ENCODE results near the gene MRPL4. TPM values are rescaled to one million over a fixed set of nuclear protein-coding genes. Genes with fewer than 3 reads are reported as not detected.

MRPL4 gene
- total RNA-seq, 1 experiment from 2014 or later: 146 TPM

DNA sequence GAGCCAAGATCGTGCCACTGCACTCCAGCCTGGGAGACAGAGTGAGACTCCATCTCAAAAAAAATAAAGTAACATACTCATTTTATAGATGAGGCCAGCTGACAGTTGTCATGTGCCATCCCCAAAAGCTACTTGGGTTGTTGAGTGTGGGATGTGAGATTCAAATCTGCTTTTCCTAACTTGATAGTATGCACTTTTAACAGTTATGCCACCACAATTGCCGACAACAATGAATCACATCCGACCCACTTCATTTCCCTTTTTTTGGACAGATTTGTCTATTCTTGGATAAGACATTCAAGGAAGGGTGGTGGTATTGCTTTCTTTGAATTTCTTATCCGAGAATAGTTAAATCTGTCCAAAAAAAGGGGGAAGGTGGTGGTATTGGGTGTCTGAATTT is 41.0 kb upstream of the MRPL4 start:
- H3K27me3 ChIP-seq (ENCODE audit: insufficient read depth, low read length): no peaks in the 10 kb centered on the region
- H3K9me2 ChIP-seq (ENCODE audit: insufficient read depth): no peaks in the 10 kb centered on the region
- no peak overlapping the region for H2AFZ ChIP-seq (ENCODE audit: low read depth, low read length, poor library complexity, severe bottlenecking)
- POLR2A ChIA-PET: no interaction called here
- H3K79me2 ChIP-seq (ENCODE audit: insufficient read depth, low read length): no peaks in the 10 kb centered on the region
- DNase-seq (ENCODE audit: low read depth, low spot score) (no peak), ATAC-seq (no peak)
- no peak overlapping the region for H3K4me3 ChIP-seq (replicated peaks in 1 of 2; ENCODE audit: low read depth in 1 of 2, low read length in 2 of 2)
- H3K4me1 ChIP-seq (ENCODE audit: control insufficient read depth in 1 of 2, insufficient read depth in 2 of 2, low read length in 2 of 2): peaks cover 9 to 11% of the 10 kb centered on the region in 2 experiments; a peak in 3 of 4 replicates
- H3K9me3 ChIP-seq (ENCODE audit: control insufficient read depth in 1 of 2, insufficient read depth in 1 of 2, low read depth in 1 of 2, low read length in 2 of 2): peaks cover 0 to 9% of the 10 kb centered on the region in 2 experiments; a peak in 1 of 4 replicates
- H3K27ac ChIP-seq (ENCODE audit: low read depth, low read length): no peak overlapping the region
- no peaks in the 10 kb centered on the region for H3K36me3 ChIP-seq (ENCODE audit: control insufficient read depth in 1 of 2, insufficient read depth in 2 of 2, low read length in 2 of 2)
- no peak overlapping the region for H3K9ac ChIP-seq (ENCODE audit: low read length)
- RAD21 ChIA-PET (ENCODE audit: low non-redundant PET in 1 of 2, low total read pairs in 2 of 2, uncharacterized antibody in 2 of 2, unreplicated experiment in 2 of 2): no interaction called here
- BruUV-seq (replicated peaks): no TSS peak
- TF ChIP-seq JUND (IDR thresholded peaks at IDR 0.05): no peak
- no peak for TF ChIP-seq ZNF274 (IDR thresholded peaks at IDR 0.05; ENCODE audit: low read depth, low read length)
- TF ChIP-seq, protein P1, sequence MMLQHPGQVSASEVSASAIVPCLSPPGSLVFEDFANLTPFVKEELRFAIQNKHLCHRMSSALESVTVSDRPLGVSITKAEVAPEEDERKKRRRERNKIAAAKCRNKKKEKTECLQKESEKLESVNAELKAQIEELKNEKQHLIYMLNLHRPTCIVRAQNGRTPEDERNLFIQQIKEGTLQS (IDR thresholded peaks at IDR 0.05): no peak
- no peak for TF ChIP-seq SRF (IDR thresholded peaks at IDR 0.05; ENCODE audit: low read depth)
- TF ChIP-seq, protein P2, sequence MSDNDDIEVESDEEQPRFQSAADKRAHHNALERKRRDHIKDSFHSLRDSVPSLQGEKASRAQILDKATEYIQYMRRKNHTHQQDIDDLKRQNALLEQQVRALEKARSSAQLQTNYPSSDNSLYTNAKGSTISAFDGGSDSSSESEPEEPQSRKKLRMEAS (IDR thresholded peaks at IDR 0.05): no peak
- TF ChIP-seq, protein P3, sequence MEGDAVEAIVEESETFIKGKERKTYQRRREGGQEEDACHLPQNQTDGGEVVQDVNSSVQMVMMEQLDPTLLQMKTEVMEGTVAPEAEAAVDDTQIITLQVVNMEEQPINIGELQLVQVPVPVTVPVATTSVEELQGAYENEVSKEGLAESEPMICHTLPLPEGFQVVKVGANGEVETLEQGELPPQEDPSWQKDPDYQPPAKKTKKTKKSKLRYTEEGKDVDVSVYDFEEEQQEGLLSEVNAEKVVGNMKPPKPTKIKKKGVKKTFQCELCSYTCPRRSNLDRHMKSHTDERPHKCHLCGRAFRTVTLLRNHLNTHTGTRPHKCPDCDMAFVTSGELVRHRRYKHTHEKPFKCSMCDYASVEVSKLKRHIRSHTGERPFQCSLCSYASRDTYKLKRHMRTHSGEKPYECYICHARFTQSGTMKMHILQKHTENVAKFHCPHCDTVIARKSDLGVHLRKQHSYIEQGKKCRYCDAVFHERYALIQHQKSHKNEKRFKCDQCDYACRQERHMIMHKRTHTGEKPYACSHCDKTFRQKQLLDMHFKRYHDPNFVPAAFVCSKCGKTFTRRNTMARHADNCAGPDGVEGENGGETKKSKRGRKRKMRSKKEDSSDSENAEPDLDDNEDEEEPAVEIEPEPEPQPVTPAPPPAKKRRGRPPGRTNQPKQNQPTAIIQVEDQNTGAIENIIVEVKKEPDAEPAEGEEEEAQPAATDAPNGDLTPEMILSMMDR (IDR thresholded peaks at IDR 0.05 in 2 of 3, conservative IDR thresholded peaks at IDR 0.05 in 1 of 3; ENCODE audit: borderline replicate concordance in 1 of 3, insufficient read depth in 1 of 3, low read depth in 2 of 3, low read length in 2 of 3): no peak
- no peak for TF ChIP-seq POLR2A (IDR thresholded peaks at IDR 0.05; ENCODE audit: borderline replicate concordance, extremely low read depth, insufficient read depth, insufficient read length)
- TF ChIP-seq, protein P4, sequence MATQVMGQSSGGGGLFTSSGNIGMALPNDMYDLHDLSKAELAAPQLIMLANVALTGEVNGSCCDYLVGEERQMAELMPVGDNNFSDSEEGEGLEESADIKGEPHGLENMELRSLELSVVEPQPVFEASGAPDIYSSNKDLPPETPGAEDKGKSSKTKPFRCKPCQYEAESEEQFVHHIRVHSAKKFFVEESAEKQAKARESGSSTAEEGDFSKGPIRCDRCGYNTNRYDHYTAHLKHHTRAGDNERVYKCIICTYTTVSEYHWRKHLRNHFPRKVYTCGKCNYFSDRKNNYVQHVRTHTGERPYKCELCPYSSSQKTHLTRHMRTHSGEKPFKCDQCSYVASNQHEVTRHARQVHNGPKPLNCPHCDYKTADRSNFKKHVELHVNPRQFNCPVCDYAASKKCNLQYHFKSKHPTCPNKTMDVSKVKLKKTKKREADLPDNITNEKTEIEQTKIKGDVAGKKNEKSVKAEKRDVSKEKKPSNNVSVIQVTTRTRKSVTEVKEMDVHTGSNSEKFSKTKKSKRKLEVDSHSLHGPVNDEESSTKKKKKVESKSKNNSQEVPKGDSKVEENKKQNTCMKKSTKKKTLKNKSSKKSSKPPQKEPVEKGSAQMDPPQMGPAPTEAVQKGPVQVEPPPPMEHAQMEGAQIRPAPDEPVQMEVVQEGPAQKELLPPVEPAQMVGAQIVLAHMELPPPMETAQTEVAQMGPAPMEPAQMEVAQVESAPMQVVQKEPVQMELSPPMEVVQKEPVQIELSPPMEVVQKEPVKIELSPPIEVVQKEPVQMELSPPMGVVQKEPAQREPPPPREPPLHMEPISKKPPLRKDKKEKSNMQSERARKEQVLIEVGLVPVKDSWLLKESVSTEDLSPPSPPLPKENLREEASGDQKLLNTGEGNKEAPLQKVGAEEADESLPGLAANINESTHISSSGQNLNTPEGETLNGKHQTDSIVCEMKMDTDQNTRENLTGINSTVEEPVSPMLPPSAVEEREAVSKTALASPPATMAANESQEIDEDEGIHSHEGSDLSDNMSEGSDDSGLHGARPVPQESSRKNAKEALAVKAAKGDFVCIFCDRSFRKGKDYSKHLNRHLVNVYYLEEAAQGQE (IDR thresholded peaks at IDR 0.05; ENCODE audit: low read depth): no peak
- TF ChIP-seq ZBTB33 (IDR thresholded peaks at IDR 0.05; ENCODE audit: extremely low read depth, insufficient replicate concordance, low read length): no peak
- TF ChIP-seq FOSL1 (IDR thresholded peaks at IDR 0.05; ENCODE audit: low read depth): no peak
- TF ChIP-seq POLR2AphosphoS5 (IDR thresholded peaks at IDR 0.05; ENCODE audit: low read depth, low read length): no peak
- TF ChIP-seq YY1 (IDR thresholded peaks at IDR 0.05; ENCODE audit: extremely low read depth, insufficient replicate concordance, low read depth, low read length): no peak
- no peak for TF ChIP-seq SP1 (IDR thresholded peaks at IDR 0.05; ENCODE audit: low read depth)
- TF ChIP-seq RAD21 (IDR thresholded peaks at IDR 0.05; ENCODE audit: low read depth): no peak
- no peak for TF ChIP-seq EZH2 (IDR thresholded peaks at IDR 0.05)
- no peak for TF ChIP-seq TCF7L2 (IDR thresholded peaks at IDR 0.05; ENCODE audit: borderline replicate concordance, extremely low read depth, insufficient read depth, insufficient read length)
- TF ChIP-seq ELF1 (IDR thresholded peaks at IDR 0.05; ENCODE audit: borderline replicate concordance, low read depth): no peak
- TF ChIP-seq CBX3 (IDR thresholded peaks at IDR 0.05; ENCODE audit: low read depth): no peak
- TF ChIP-seq EGR1 (IDR thresholded peaks at IDR 0.05; ENCODE audit: low read depth): no peak
- TF ChIP-seq CEBPB (IDR thresholded peaks at IDR 0.05; ENCODE audit: low read depth): no peak
- no peak overlapping the region for H3K4me2 ChIP-seq (ENCODE audit: low read length)
- H4K20me1 ChIP-seq (ENCODE audit: insufficient read depth): no peaks in the 10 kb centered on the region
- CTCF ChIA-PET: no interaction called here
- intact Hi-C loops (cut with micrococcal nuclease): loop anchor here (10.0 kb wide), 1 partner anchor 606 kb away; no protein-coding TSS in a partner anchor
